ENCODE measurements around the gene GALK2.

The GALK2 gene

GRCh38 chr15:49366496-49366895 lies 196.4 kb downstream of the GALK2 start:
- no peak for DNase-seq

- peak; percentile 32 for DNase-seq
Observed at GRCh38 chr15:49370782-49371181, 200.7 kb downstream of the GALK2 start.

GRCh38 chr15:49372366-49372765 lies 202.3 kb downstream of the GALK2 start:
- no peak for DNase-seq

- DNase-seq = no peak
Observed at GRCh38 chr15:49379996-49380395, 209.9 kb downstream of the GALK2 start.

- peak; percentile 6 for DNase-seq
Observed at GRCh38 chr15:49380912-49381311, 210.9 kb downstream of the GALK2 start.

Data from fibroblast of upper back skin (primary cell).